ENCODE data around the gene ANKRD23.

Gene ANKRD23

DNA sequence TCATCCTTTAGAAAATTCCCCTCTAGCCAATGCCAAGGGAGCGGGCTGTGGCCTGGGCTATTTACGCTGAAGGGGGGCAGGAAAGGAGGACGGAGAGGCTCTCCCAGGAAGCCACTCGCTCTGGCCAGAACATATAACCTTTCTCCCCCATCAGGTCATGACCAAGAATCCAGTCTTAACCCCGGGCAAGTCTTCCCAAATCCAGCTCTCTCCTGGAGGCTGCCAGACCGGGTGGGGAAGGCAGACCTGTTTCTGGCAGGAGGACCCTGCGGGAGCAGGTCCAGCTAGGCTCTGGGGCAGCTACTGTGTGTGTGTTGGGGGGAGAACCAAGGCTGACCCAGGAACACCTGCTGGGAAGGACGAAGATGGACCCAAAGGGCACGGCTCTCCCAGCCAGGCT is 39.5 kb upstream of the ANKRD23 start:
- H3K27me3 ChIP-seq (ENCODE audit: insufficient read depth, low read depth), result no peaks in the 10 kb centered on the region
- H3K4me2 ChIP-seq, result no peak overlapping the region
- H2AFZ ChIP-seq (ENCODE audit: low read depth), result no peak overlapping the region
- H4K20me1 ChIP-seq (ENCODE audit: insufficient read depth), result no peaks in the 10 kb centered on the region
- no peak overlapping the region for H3K9ac ChIP-seq
- no peaks in the 10 kb centered on the region for H3K4me1 ChIP-seq (ENCODE audit: low read depth, poor library complexity, severe bottlenecking)
- TF ChIP-seq CTCF (conservative IDR thresholded peaks at IDR 0.05; ENCODE audit: low read depth, low read length), result no peak
- no peak overlapping the region for H3K4me3 ChIP-seq (IDR thresholded peaks at IDR 0.05; ENCODE audit: insufficient read depth, low read depth, low read length)
- H3K79me2 ChIP-seq (ENCODE audit: insufficient read depth, low read depth), result no peaks in the 10 kb centered on the region
- H3K27ac ChIP-seq, result no peak overlapping the region
- H3K36me3 ChIP-seq (ENCODE audit: insufficient read depth), result no peaks in the 10 kb centered on the region

DNA sequence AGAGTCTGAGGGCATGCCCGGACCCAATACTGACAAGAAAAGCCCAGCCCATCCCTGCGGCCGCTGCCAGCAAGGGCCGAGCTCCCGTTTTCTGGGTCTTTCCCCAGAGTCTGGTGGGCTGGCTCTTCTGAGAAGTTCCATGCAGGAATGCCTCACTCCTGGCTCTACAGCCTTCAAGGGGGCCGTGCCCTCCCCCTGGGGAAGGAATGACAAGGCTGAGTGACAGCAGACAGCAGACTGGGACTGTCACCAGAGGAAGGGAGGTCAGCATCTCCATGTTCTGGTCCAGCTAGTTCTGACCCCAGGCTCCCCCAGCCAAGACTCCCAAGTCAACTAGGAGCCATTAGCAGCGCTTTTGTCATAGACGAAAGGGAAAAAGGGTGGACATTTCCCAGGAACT is 39.1 kb upstream of the ANKRD23 start:
- no peak overlapping the region for H3K27ac ChIP-seq
- H3K9ac ChIP-seq, result no peak overlapping the region
- no peak overlapping the region for H3K4me2 ChIP-seq
- TF ChIP-seq CTCF (conservative IDR thresholded peaks at IDR 0.05; ENCODE audit: low read depth, low read length), result no peak
- no peak overlapping the region for H3K4me3 ChIP-seq (IDR thresholded peaks at IDR 0.05; ENCODE audit: insufficient read depth, low read depth, low read length)
- no peaks in the 10 kb centered on the region for H3K79me2 ChIP-seq (ENCODE audit: insufficient read depth, low read depth)
- no peaks in the 10 kb centered on the region for H3K27me3 ChIP-seq (ENCODE audit: insufficient read depth, low read depth)
- no peaks in the 10 kb centered on the region for H3K4me1 ChIP-seq (ENCODE audit: low read depth, poor library complexity, severe bottlenecking)
- H3K36me3 ChIP-seq (ENCODE audit: insufficient read depth), result no peaks in the 10 kb centered on the region
- H4K20me1 ChIP-seq (ENCODE audit: insufficient read depth), result no peaks in the 10 kb centered on the region
- no peak overlapping the region for H2AFZ ChIP-seq (ENCODE audit: low read depth)

- no peaks in the 10 kb centered on the region for H3K79me2 ChIP-seq (ENCODE audit: insufficient read depth, low read depth)
- no peak overlapping the region for H3K9ac ChIP-seq
- H3K27ac ChIP-seq, result no peak overlapping the region
- no peaks in the 10 kb centered on the region for H3K4me1 ChIP-seq (ENCODE audit: low read depth, poor library complexity, severe bottlenecking)
- TF ChIP-seq CTCF (conservative IDR thresholded peaks at IDR 0.05; ENCODE audit: low read depth, low read length), result no peak
- no peak overlapping the region for H3K4me2 ChIP-seq
- H4K20me1 ChIP-seq (ENCODE audit: insufficient read depth), result no peaks in the 10 kb centered on the region
- H3K4me3 ChIP-seq (IDR thresholded peaks at IDR 0.05; ENCODE audit: insufficient read depth, low read depth, low read length), result no peak overlapping the region
- no peaks in the 10 kb centered on the region for H3K36me3 ChIP-seq (ENCODE audit: insufficient read depth)
- H3K27me3 ChIP-seq (ENCODE audit: insufficient read depth, low read depth), result no peaks in the 10 kb centered on the region
- H2AFZ ChIP-seq (ENCODE audit: low read depth), result no peak overlapping the region
These were observed 38.4 kb upstream of the ANKRD23 start for GRCh38 chr2:96882230-96882629.

DNA sequence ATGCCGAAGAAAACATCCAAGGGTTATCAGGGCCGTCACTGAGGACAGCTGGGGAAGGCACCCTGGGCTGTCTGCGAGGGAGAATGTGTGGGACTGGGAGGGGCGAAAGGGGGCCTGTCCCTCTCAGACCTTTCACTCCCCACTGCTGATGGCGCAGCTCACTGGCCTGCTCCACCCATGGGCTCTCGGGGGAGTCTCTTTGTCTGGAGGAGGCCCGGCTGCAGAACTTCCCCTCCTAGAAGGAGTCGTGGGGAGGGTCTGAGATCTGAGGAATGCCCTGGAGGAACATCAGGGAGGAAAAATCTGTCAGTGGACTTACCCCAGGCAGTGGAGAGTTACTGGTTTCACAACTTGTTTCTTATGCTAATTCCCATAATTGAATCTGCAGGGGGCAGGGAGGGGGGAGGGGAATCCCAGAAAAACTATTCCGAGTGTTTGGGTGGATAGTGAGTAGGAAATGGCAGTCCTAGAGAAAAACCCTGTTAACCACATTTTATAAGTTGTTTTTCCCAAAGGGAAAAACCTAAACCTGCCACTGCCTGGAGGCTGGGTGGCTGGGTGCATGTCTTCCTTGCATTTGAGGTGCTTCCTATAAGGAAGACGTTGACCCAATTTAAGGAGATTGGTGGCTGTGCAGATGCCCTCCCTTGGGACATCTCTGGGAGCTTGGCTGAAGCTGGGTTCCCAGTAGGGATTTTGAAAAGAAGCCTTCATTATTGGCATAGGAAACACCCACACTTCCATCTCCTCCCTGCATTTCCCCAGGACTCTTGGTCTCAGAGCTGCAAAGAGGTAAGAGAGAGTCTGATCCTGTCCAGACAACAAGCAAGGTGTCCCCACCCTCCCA is 37.8 kb upstream of the ANKRD23 start:
- Histone ChIP-seq H3K4me2 (no peak overlapping the region), H3K27me3 (ENCODE audit: insufficient read depth, low read depth) (no peaks in the 10 kb centered on the region), H3K36me3 (ENCODE audit: insufficient read depth) (no peaks in the 10 kb centered on the region), H3K4me3 (IDR thresholded peaks at IDR 0.05; ENCODE audit: insufficient read depth, low read depth, low read length) (no peak overlapping the region), H4K20me1 (ENCODE audit: insufficient read depth) (no peaks in the 10 kb centered on the region), H3K4me1 (ENCODE audit: low read depth, poor library complexity, severe bottlenecking) (peaks cover 1% of the 10 kb centered on the region), H2AFZ (ENCODE audit: low read depth) (no peak overlapping the region), H3K9ac (no peak overlapping the region), H3K79me2 (ENCODE audit: insufficient read depth, low read depth) (no peaks in the 10 kb centered on the region), H3K27ac (no peak overlapping the region)
- TF ChIP-seq CTCF (conservative IDR thresholded peaks at IDR 0.05; ENCODE audit: low read depth, low read length), result no peak

Measured in KMS-11 (cell line).